Suprapubic skin (tissue), 4 donors: Measurements from ENCODE around the gene MYH11. TPM values are rescaled to one million over a fixed set of nuclear protein-coding genes. Genes with fewer than 3 reads are reported as not detected.

Experiments used
- DNase-seq, 2 donors: peaks; one replicate each; pipeline ENCODE4 v3.0.0-alpha.2; 2019; ENCODE audit warnings: low spot score in 2 of 2
- H3K27ac ChIP-seq: fragments of 200-600 bp; sonication (generic); one replicate; pipeline ENCODE4 v1.5.1; 2019
- H3K27me3 ChIP-seq: fragments of 200-600 bp; sonication (generic); one replicate; pipeline ENCODE4 v1.5.1; 2019
- H3K36me3 ChIP-seq: fragments of 200-600 bp; sonication (generic); one replicate; pipeline ENCODE4 v1.5.1; 2019
- H3K4me1 ChIP-seq: fragments of 200-600 bp; sonication (generic); one replicate; pipeline ENCODE4 v1.5.1; 2019
- H3K4me3 ChIP-seq: fragments of 200-600 bp; sonication (generic); one replicate; pipeline ENCODE4 v1.5.1; 2019; ENCODE audit warnings: mild to moderate bottlenecking
- H3K9me3 ChIP-seq: fragments of 200-600 bp; sonication (generic); one replicate; pipeline ENCODE4 v1.5.1; 2019
- EP300 ChIP-seq: sonication (generic); formaldehyde crosslinking; IDR thresholded peaks from one replicate; pipeline ENCODE4 v1.6.1; 2017; ENCODE audit warnings: antibody characterized with exemption
- POLR2A ChIP-seq, 2 donors: fragments of 450-650 bp; IDR thresholded peaks; one replicate each; pipeline ENCODE4 v1.6.1; 2017; ENCODE audit warnings: antibody characterized with exemption in 2 of 2, mild to moderate bottlenecking in 2 of 2, moderate library complexity in 2 of 2
- POLR2AphosphoS5 ChIP-seq, 3 donors: sonication (generic); formaldehyde crosslinking; IDR thresholded peaks; one replicate each; pipeline ENCODE4 v1.6.1; 2017; ENCODE audit warnings: antibody characterized with exemption in 3 of 3
- WGBS: methylation state at CpG from one replicate; pipeline ENCODE4 v1.1.5; 2018; 5-methylcytosine and 5-hydroxymethylcytosine counted together
- total RNA-seq, 4 donors: library from RNA; depleted of rRNA; stranded (reverse); fragments of >200 nt; gene quantifications; one replicate each; pipeline ENCODE4 v1.1.0, GENCODE V29; 2016
- TF ChIP-seq, protein P1 (sequence below), 2 donors: fragments of 200-600 bp in 1 of 2; fragments of 450-650 bp in 1 of 2; sonication (generic) in 1 of 2; IDR thresholded peaks; one replicate each; pipeline ENCODE4 v1.5.1; 2016 to 2019; ENCODE audit warnings: antibody characterized with exemption in 2 of 2, mild to moderate bottlenecking in 1 of 2, moderate library complexity in 1 of 2

The MYH11 gene
- total RNA-seq, 4 donors from 2014 or later: 24.2 to 54.8 (median 36.0) TPM

- Histone ChIP-seq H3K27ac (no peak overlapping the region), H3K4me3 (no peak overlapping the region), H3K36me3 (no peaks in the 10 kb centered on the region), H3K27me3 (no peaks in the 10 kb centered on the region), H3K4me1 (no peaks in the 10 kb centered on the region), H3K9me3 (no peaks in the 10 kb centered on the region)
- no peak for DNase-seq
- 56% methylated on average over 3 of the region's 3 CpGs for WGBS
- TF ChIP-seq POLR2AphosphoS5 (IDR thresholded peaks at IDR 0.05) (no peak), POLR2A (IDR thresholded peaks at IDR 0.05) (no peak), EP300 (no peak)
- TF ChIP-seq, protein P1, sequence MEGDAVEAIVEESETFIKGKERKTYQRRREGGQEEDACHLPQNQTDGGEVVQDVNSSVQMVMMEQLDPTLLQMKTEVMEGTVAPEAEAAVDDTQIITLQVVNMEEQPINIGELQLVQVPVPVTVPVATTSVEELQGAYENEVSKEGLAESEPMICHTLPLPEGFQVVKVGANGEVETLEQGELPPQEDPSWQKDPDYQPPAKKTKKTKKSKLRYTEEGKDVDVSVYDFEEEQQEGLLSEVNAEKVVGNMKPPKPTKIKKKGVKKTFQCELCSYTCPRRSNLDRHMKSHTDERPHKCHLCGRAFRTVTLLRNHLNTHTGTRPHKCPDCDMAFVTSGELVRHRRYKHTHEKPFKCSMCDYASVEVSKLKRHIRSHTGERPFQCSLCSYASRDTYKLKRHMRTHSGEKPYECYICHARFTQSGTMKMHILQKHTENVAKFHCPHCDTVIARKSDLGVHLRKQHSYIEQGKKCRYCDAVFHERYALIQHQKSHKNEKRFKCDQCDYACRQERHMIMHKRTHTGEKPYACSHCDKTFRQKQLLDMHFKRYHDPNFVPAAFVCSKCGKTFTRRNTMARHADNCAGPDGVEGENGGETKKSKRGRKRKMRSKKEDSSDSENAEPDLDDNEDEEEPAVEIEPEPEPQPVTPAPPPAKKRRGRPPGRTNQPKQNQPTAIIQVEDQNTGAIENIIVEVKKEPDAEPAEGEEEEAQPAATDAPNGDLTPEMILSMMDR (IDR thresholded peaks at IDR 0.05): no peak
Measured at GRCh38 chr16:15770512-15770911, 86.3 kb downstream of the MYH11 start.

DNA sequence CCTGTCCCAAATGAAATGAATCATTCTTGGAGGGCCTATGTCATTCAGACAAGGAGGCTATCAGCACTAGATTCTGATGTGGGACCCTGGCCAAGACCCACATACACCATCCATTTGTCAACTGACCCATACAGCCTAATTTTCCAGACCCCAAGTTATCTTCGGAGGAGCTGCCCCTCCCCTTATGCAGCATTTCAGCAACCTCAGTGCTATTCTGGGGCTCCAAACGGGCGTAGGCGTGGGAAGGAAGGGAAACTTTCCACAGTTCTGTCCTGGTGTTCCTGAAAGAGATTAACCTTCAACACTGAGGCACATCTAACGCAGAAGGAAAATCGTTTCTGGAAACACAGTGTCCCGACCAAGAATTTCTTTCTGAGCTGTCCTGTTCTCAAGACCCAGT lies 86.7 kb downstream of the MYH11 start:
- 62% methylated on average over 7 of the region's 7 CpGs for WGBS
- TF ChIP-seq EP300 (no peak), POLR2AphosphoS5 (IDR thresholded peaks at IDR 0.05) (no peak), POLR2A (IDR thresholded peaks at IDR 0.05) (no peak)
- TF ChIP-seq, protein P1 (IDR thresholded peaks at IDR 0.05): no peak

GRCh38 chr16:15769239-15769638 lies 87.6 kb downstream of the MYH11 start:
- H3K36me3 ChIP-seq: no peaks in the 10 kb centered on the region

More for the DNA sequence above, 86.7 kb downstream of the MYH11 start:
- Histone ChIP-seq H3K4me3 (no peak overlapping the region), H3K4me1 (no peaks in the 10 kb centered on the region), H3K36me3 (no peaks in the 10 kb centered on the region), H3K9me3 (no peaks in the 10 kb centered on the region), H3K27me3 (no peaks in the 10 kb centered on the region), H3K27ac (no peak overlapping the region)
- no peak for DNase-seq

DNA sequence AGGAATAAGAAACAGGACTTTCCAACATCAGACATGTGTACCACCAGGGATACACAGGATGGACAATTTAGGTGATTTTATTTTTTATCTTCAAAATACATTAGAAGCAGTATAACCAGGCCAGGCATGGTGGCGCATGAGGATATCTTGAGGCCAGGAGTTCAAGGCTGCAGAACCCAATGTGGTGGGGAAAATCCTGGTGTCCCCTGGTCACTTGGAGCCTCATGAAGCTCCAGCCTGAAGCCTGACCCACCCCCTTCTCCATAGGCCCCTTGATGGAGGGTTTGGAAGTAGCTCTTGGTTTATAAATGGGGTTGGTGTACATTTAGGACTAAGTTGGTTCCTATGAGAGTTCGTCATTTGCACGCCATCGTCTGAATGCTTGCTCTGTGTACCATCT lies 88.6 kb downstream of the MYH11 start:
- Histone ChIP-seq H3K27me3 (no peaks in the 10 kb centered on the region), H3K4me3 (no peak overlapping the region), H3K27ac (no peak overlapping the region), H3K36me3 (no peaks in the 10 kb centered on the region), H3K4me1 (no peaks in the 10 kb centered on the region), H3K9me3 (no peaks in the 10 kb centered on the region)
- no peak for TF ChIP-seq POLR2A (IDR thresholded peaks at IDR 0.05)
- TF ChIP-seq EP300: no peak
- TF ChIP-seq, protein P1 (IDR thresholded peaks at IDR 0.05): no peak
- TF ChIP-seq POLR2AphosphoS5 (IDR thresholded peaks at IDR 0.05): no peak
- no peak for DNase-seq
- WGBS: over 99% methylated on average over 4 of the region's 4 CpGs

More at GRCh38 chr16:15769239-15769638, 87.6 kb downstream of the MYH11 start:
- H3K4me1 ChIP-seq: no peaks in the 10 kb centered on the region
- H3K27me3 ChIP-seq: no peaks in the 10 kb centered on the region
- no peaks in the 10 kb centered on the region for H3K9me3 ChIP-seq
- no peak for DNase-seq
- WGBS: 92% methylated on average over 8 of the region's 8 CpGs
- no peak overlapping the region for H3K27ac ChIP-seq
- TF ChIP-seq EP300 (no peak), POLR2A (IDR thresholded peaks at IDR 0.05) (no peak), POLR2AphosphoS5 (IDR thresholded peaks at IDR 0.05) (no peak)
- TF ChIP-seq, protein P1 (IDR thresholded peaks at IDR 0.05): no peak
- no peak overlapping the region for H3K4me3 ChIP-seq

DNA sequence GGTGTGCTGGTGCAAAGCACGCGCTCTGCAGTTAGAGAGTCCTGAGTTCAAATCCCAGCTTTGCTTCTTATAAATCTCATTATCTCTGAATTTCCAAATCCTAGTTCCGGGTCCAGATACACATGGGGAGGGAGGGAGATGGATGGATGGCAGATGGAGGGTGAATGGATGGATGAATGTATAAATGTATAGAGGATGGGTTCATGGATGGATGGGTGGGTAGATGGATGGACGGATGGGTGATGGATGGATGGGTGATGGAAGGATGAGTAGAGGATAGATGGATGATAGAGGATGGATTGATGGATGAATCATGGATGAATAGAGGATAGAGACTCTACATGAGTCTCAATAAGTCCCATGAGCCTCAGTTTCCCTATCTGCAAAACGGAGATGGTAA lies 89.9 kb downstream of the MYH11 start:
- Histone ChIP-seq H3K36me3 (no peaks in the 10 kb centered on the region), H3K9me3 (no peaks in the 10 kb centered on the region), H3K27ac (no peak overlapping the region), H3K4me3 (no peak overlapping the region), H3K27me3 (no peaks in the 10 kb centered on the region), H3K4me1 (no peaks in the 10 kb centered on the region)
- no peak for DNase-seq
- 94% methylated on average over 5 of the region's 5 CpGs for WGBS
- TF ChIP-seq POLR2A (IDR thresholded peaks at IDR 0.05): no peak
- no peak for TF ChIP-seq POLR2AphosphoS5 (IDR thresholded peaks at IDR 0.05)
- TF ChIP-seq, protein P1 (IDR thresholded peaks at IDR 0.05): no peak
- TF ChIP-seq EP300: no peak
